IPS DF 4.7 (cell line): Measurements from ENCODE around the gene ZNF778.
"Not testable (repeated sequence)": the region's sequence is repeated elsewhere in the genome, so short reads cannot be mapped to it uniquely, and the experiment has no call there.

Source experiments
- DNase-seq: peaks from one replicate; pipeline ENCODE4 v3.0.0-alpha.2; 2013; ENCODE audit warnings: low spot score; ENCODE audit errors: extremely low read depth

Gene ZNF778

GRCh38 chr16:89210904-89211515 is 6.5 kb upstream of the ZNF778 start:
- DNase-seq = no peak

GRCh38 chr16:89216315-89217137 is 977 bp upstream of the ZNF778 start:
- no peak for DNase-seq

- DNase-seq = no peak
Observed at GRCh38 chr16:89217138-89217387, 440 bp upstream of the ZNF778 start.

GRCh38 chr16:89219365-89219764 is 1.9 kb downstream of the ZNF778 start:
- DNase-seq = no peak

GRCh38 chr16:89221604-89222003 is 4.1 kb downstream of the ZNF778 start:
- DNase-seq = no peak

GRCh38 chr16:89222931-89223330 is 5.4 kb downstream of the ZNF778 start:
- no peak for DNase-seq

- DNase-seq = no peak
Observed at GRCh38 chr16:89224665-89225064, 7.2 kb downstream of the ZNF778 start.

- no peak for DNase-seq
Observed at GRCh38 chr16:89230255-89230654, 12.8 kb downstream of the ZNF778 start.

GRCh38 chr16:89232107-89232506 is 14.6 kb downstream of the ZNF778 start:
- no peak for DNase-seq

GRCh38 chr16:89233678-89234490 is 16.4 kb downstream of the ZNF778 start:
- no peak for DNase-seq

- no peak for DNase-seq
Observed at GRCh38 chr16:89237733-89238132, 20.2 kb downstream of the ZNF778 start.

GRCh38 chr16:89241187-89242007 is 23.9 kb downstream of the ZNF778 start:
- no peak for DNase-seq

GRCh38 chr16:89242795-89243200 is 25.3 kb downstream of the ZNF778 start:
- DNase-seq = no peak

- DNase-seq = no peak
Observed at GRCh38 chr16:89243664-89244063, 26.2 kb downstream of the ZNF778 start.

- DNase-seq = not testable (repeated sequence)
Observed at GRCh38 chr16:89244264-89244663, 26.8 kb downstream of the ZNF778 start.

GRCh38 chr16:89244754-89245153 is 27.3 kb downstream of the ZNF778 start:
- DNase-seq = no peak

GRCh38 chr16:89246383-89246902 is 28.9 kb downstream of the ZNF778 start:
- DNase-seq = no peak

- no peak for DNase-seq
Observed at GRCh38 chr16:89246903-89247733, 29.6 kb downstream of the ZNF778 start.

- not testable (repeated sequence) for DNase-seq
Observed at GRCh38 chr16:89247734-89248075, 30.2 kb downstream of the ZNF778 start.

- no peak for DNase-seq
Observed at GRCh38 chr16:89248196-89248982, 30.9 kb downstream of the ZNF778 start.
